A549 treated with RU486 at 1 μM for 4 hours (cell line): ENCODE results near the gene NR4A2. TPM values are rescaled to one million over a fixed set of nuclear protein-coding genes. Genes with fewer than 3 reads are reported as not detected.

ENCODE experiments used
- total RNA-seq: library from RNA; stranded (reverse); fragments of 200-300 nt; extraction: Qiagen RNA extraction; gene quantifications from 5 replicates; pipeline ENCODE4 v1.2.3, GENCODE V29; 2022; ENCODE audit warnings: low read depth

NR4A2 gene
- total RNA-seq = 2.4 to 4.0 TPM (median 3.2 TPM) in 5 replicates

DNA sequence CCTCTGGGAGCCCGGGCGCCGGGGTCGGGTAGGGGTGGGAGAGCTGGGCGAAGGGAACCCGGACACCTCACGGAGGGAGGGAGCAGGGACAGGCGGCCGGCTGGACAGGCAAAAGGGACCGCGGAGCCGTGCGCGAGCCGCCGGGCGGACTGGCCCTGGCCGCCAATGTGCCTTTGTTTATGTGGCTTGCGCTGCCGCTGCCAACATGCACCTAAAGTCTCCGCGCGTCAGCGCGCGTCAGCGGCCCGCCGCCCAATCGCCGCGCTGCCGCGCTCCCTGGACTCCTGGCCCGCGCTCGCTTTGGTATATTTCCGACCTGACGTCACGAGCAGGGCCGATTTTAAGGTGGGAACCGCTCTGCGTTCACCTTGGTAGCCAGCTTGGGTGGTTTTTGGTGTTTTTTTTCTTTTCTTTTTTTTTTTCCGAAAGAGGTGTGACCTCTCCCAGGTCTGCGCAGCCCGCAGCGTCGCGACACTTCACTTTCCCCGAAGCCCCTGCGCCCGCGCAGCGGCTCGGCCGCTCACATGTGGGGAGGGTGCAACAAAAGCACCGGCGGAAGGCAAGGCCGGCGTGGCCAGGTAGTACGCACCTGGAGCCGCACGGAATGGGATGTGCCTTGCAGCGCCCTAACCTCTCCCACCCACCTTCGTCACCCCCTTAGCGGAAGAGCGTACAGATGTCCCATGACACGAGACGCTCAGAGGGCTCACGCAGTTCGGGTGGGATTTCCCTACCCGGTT is at the start of gene NR4A2:
Gene NR4A2 (minus strand): TSS at position 188 of the 740 bp plus-strand sequence. CDS start 2,535 bp downstream, outside the sequence.

Other genes starting within 250 kb of the NR4A2 start
- gene GPD2, start 103.7 kb upstream of the NR4A2 start, total RNA-seq = 24.1 to 45.1 TPM (median 24.7 TPM) in 5 replicates